ENCODE data around the gene NKPD1.

GRCh38 chr19:45164577-45165335 lies 4.0 kb upstream of the NKPD1 start:
- no peak for TF ChIP-seq CTCF (IDR thresholded peaks at IDR 0.05)
- TF ChIP-seq EZH2 (IDR thresholded peaks at IDR 0.05; ENCODE audit: borderline replicate concordance, insufficient read depth, low read depth, low read length, poor library complexity, severe bottlenecking), result no peak

Data from B cell (primary cell).